Stimulated activated CD4-positive, alpha-beta T cell treated with anti-CD3 and anti-CD28 coated beads, Interleukin-4, amount 100 ng/mL, for 1 hour (primary cell): ENCODE results near the gene SPI1.
"Not testable (repeated sequence)": the region's sequence is repeated elsewhere in the genome, so short reads cannot be mapped to it uniquely, and the experiment has no call there.

Experiments used
- DNase-seq: peaks from one replicate; pipeline ENCODE4 v3.0.0-alpha.2; 2020

Gene SPI1

DNA sequence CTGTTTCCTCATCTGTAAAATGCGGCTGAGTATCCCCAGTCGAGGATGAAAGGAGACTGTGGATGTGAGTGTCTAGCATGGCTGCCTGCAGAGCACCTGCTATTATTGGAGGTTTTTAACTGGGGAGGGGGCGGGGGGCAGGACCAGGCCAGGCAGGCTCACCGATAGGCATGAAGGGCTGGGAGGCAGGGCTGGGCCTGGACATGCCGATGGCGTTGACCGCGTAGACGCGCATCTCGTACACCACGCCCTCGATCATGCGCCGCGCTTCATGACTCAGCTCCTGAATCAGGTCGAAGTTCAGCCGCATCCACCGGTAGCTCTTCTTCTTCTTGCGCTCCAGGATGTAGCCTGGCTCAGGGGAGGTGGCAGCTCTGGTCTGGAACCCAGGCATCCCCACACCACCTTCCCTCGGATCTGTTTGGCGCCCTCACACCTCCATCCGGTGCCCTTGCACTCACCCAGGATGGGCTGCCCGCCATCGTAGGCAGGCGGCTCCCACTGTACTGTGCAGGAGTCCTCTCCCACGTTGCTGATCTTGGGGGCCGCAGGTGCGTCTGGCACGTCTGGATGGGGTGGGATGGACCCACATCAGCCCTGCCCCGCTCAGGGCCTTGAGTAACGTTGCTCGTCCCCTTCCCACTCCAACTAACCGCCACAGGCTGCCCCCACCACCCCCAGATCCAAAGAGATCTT, 41.0 kb downstream of the SPI1 start:
- DNase-seq = no peak

DNA sequence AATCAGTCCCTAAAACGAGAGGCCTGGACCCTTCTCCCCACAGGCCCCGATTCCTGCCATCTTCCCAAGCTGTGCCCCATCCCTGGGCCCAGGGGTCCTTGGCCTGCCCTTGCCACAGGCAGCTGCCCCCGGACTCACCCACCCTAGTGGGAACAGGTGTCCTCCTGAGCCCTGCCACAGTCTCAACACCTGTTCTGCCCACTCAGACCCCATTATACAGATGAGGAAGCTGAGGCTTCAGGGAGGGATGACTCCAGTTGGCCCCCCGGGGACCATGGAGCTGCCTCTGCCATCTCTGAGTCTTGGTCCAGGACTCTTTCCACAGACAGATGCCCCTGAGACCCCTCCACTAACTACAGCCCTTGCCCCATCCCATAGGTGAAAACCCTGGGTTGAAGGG, 41.8 kb downstream of the SPI1 start:
- no peak for DNase-seq

DNA sequence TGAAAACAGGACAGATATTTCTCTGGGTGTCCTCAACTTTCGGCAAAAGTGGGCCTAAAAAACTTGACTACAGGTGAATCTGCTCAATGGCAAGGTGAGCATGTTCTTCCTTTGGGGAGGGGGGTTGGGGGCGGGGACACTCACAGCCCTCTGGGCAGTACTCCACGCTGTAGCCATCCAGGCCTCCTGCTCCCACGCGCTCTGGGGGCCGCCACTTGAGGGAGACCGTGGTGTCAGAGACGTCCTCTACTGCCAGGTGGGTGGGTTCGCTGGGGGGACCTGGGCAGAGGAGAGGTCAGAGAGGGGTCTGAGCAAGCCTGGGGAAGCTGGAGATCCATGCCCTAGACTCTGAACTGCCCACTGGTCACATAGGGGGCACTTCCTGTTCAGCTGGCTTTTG, 42.6 kb downstream of the SPI1 start:
- no peak for DNase-seq

GRCh38 chr11:47334699-47335411, 43.5 kb downstream of the SPI1 start:
- DNase-seq = not testable (repeated sequence)

GRCh38 chr11:47333886-47334443, 44.4 kb downstream of the SPI1 start:
- DNase-seq = no peak

DNA sequence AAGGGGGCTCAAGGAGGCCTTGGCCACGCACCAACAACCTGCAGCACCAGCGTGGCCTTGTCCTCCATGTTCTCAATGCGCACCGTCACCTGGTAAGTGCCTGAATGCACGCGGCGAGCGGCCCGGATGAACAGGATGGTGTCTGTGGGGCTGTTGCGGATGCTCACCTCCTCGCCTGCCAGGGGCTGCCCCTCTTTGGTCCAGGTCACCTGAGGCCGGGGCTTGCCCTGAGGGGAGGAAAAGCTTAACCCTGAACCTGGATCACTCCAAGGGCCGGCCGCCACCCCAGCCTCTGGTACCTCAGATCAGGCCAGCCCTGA, 44.9 kb downstream of the SPI1 start:
- no peak for DNase-seq

DNA sequence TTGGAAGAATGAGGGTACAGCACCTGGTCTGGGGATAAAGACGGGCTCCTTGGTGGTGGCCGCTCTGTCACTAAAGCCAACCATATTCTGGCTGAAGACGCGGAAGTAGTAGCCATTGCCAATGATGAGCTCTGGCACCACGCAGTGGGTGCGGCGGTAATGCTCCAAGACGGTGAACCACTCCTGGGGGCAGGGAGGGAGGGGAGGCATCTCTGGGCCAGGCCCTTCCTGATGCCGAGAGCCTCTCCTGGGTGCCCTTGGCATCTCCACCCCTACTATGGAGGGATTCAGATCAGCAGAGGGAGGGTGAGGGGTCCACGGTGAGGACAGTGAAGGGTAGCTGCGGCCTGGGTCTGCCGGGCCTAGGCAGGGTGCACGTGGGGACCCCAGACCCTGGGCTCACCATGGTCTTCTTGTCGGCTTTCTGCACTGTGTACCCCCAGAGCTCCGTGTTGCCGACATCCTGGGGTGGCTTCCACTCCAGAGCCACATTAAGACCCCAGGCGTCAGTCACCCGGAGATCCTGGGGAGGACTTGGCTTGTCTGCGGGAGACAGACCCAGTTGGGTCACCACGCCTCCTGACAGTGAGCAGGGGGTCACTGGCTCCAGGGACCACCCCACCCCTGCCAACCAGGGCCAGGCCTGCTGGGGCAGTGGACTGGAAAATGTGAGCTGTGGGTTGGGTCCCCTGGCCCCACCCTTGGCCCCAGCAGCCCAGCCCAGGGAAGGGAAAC, 45.4 kb downstream of the SPI1 start:
- no peak for DNase-seq

- DNase-seq = no peak
Observed at GRCh38 chr11:47332303-47332711, 46.0 kb downstream of the SPI1 start.

DNA sequence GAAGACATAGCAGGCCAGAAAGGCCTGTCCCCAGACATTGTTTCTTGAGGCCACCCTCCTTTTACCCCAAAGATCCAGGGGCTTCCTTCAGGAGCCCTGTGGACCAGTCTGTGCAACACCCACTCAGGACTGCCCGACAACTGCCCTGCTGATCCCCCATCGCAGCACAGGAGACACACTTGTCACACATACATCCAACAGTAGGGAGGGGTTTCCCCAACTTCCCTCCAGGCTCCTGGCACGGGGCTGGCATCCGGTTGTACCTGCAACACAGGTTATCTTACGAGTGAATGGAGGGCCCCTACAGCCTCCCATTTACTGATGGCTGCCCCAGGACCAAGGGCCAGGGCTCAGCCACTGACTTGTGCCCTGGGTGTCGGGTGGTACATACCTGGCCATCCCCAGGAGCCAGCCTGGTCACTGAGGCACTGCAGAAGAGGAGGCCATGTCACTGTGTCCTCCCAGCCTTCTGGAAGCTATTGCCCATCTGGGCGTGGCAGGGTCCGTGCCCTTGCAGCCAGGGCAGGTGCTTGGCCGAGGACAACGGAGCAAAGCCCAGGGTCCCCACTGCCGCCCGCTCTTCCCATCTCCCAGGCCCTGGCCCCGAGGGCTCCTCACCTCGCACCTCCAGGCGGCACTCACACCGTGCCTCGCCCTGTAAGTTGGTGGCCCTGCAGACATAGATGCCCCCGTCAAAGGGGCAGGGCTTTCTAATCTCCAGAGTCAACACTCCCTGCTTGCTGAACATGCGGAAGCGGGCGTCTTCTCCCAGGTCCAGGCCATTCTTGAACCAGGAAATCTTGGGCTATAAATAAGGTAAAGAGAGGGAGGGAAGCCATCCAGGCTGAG, 46.7 kb downstream of the SPI1 start:
- DNase-seq = no peak

GRCh38 chr11:47329987-47330931, 48.1 kb downstream of the SPI1 start:
- DNase-seq = no peak

GRCh38 chr11:47329431-47329986, 48.8 kb downstream of the SPI1 start:
- no peak for DNase-seq

DNA sequence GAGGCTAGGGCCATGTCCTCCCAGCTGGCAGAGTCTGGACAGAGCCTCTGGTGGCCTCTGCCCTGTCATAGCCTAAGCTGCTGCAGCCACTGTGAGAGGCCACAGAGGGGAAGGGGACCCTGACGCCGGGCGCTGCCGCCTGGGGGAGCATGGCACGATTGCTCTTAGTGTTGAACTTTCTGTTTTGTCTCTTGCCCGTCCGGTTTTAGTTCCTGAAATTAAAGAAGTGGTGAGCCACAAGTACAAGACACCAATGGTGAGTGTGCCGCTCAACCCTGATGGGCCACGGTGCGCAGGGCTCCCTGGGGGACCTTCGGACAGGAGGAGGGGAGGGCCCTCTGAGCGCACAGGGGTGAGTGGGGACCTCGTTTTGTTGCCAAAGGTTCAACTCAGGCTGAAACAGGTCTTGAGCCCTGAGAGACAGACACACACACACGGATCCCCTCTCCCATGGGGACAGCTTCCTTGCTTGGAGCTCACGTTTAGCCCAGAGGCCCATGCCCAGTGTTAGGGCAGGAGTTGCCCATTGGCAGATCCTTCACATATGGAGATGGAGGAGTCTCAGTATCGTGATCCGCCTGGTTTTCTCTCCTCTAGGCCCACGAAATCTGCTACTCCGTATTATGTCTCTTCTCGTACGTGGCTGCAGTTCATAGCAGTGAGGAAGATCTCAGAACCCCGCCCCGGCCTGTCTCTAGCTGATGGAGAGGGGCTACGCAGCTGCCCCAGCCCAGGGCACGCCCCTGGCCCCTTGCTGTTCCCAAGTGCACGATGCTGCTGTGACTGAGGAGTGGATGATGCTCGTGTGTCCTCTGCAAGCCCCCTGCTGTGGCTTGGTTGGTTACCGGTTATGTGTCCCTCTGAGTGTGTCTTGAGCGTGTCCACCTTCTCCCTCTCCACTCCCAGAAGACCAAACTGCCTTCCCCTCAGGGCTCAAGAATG, 49.6 kb downstream of the SPI1 start:
- DNase-seq = no peak

DNA sequence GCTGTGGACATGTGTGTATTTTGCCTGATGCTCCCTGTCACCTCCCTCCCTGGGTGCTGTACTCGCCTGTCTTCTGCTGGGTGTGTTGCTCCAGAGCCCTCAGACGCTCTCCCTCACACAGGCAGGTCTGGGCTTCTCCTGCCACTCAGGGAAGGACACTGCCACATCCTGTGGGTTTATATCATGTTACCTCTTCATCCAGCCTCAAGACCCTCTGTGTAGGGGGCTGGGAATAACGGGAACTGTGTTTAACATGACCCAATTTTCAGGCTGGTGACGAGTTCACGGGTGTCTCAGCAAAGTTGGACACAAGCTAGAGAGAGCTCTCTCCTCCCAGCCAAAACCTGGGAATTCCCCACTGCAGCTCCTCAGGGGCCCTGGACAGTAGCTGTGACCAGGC, 50.4 kb downstream of the SPI1 start:
- no peak for DNase-seq

- DNase-seq = no peak
Observed at GRCh38 chr11:47327025-47327424, 51.3 kb downstream of the SPI1 start.

DNA sequence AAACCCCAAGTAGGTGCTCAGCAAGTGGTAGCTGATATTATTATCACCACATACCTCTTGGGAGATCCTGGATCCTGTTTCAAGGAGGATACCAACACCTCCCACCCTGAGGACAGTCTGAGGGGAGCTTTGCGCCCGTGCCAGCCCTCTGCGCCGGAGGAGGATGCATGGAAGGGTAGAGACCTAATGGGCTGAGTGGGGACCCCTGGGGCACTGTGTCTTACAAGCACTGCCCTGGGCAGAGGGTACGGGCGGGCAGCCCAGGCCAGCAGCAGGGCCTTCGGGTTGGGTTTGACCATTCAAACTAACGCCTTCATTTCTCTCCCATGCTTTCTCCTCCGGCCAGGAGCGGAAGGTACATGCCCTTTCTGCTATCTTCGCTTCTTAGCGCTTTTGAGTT, 52.1 kb downstream of the SPI1 start:
- no peak for DNase-seq

DNA sequence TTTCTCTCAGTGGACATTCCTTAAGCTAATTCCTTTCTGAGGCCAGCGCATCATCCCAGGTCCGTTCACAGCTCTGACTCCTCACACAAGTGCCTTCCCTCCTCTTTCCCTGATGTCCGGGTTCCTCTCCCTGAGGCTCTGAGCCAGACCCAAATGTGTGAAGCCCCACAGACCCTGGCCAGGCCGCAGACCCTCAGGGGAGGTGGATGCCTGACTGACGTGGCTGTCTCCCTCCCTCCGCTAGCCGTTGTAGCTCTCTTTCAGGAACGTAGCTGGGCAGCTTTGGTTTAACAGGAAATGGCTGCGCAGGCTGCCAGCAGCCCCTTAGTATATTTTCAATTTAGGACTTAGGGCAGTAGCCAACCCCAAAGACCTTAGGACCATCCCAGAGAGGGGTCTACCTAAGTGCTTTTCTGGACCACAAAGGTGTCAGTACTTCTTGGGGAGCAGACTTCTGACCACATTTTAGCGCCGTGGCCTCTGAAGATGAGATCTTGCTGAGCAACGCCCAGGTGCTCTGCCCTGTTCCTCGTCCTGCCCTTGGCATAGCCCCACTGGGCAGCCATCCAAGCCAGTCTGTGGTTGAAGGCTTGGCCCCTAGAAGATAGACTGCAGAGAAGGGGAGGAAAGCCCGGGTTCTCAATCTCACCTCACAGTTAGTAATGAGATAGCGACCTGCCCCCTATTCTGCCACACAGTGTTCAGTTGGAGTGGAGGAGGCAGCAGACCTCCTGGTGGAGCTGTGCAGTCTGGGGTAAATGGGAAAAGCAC, 52.9 kb downstream of the SPI1 start:
- DNase-seq = no peak

DNA sequence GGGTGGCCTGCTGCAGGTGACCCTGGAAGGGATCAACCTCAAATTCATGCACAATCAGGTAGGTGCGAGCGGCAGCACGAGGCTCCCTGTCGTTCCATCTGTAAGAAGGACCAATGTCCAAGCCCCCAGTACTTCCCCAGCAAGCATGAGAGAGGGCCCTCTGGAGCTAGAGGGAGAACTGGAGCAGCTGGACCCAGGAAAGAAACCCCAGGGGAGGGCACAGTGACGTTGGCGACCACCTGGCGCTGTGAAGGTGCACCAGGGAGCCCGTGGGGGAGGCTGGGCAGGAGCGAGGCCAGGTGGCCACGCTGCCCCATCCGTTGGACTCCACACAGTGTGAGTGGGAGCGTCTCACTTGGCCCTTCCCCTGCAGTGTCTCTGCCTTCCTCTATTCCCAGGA, 53.8 kb downstream of the SPI1 start:
- no peak for DNase-seq

GRCh38 chr11:47318166-47318565, 60.2 kb downstream of the SPI1 start:
- no peak for DNase-seq

GRCh38 chr11:47317064-47317828, 61.1 kb downstream of the SPI1 start:
- no peak for DNase-seq
